ENCODE measurements around the gene LBHD2.

Gene LBHD2

DNA sequence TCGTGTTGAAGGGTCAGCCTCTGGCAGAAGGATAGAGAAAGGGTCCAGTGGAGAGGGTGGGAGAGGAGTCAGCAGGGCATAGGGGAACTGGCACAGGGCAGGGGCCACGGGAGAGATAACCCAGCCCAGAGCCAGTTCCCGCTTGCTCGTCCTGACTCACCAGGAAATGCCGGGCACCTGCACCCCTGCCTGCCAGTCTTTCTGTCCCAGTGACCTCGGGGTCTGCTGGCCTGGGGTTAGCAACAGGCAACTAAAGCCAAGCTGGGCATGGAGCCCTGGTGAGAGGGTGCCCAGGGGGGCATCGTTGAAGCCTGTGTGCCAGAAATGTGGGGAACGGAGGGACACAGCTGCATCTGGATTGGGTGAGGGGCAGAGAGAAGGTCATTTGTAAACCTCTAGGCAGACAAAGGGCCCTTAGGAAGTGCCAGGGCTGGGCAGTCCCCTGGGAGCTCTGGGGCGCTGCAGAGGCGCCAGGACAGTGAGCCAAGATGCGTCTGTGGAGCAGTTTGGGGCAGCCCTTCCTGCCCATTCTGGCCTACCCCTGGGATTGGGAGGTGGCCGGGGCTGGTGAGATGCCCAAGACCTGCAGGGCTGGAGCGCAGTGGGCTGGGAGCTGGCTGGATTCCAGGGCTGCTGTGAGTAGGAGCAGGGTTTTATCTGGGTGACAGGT, 44.8 kb downstream of the LBHD2 start:
- TF ChIP-seq, protein P1, sequence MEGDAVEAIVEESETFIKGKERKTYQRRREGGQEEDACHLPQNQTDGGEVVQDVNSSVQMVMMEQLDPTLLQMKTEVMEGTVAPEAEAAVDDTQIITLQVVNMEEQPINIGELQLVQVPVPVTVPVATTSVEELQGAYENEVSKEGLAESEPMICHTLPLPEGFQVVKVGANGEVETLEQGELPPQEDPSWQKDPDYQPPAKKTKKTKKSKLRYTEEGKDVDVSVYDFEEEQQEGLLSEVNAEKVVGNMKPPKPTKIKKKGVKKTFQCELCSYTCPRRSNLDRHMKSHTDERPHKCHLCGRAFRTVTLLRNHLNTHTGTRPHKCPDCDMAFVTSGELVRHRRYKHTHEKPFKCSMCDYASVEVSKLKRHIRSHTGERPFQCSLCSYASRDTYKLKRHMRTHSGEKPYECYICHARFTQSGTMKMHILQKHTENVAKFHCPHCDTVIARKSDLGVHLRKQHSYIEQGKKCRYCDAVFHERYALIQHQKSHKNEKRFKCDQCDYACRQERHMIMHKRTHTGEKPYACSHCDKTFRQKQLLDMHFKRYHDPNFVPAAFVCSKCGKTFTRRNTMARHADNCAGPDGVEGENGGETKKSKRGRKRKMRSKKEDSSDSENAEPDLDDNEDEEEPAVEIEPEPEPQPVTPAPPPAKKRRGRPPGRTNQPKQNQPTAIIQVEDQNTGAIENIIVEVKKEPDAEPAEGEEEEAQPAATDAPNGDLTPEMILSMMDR (IDR thresholded peaks at IDR 0.05; ENCODE audit: control extremely low read depth, extremely low read depth, low read depth, missing control alignments), result no peak
- DNase-seq (ENCODE audit: extremely low spot score), result no peak
- ChIA-PET CTCF (interaction anchor here (1.0 to 5.3 kb wide), 3 partner anchors 13 to 163 kb away, joined by 5 to 34 read pairs (median 22); no protein-coding TSS in a partner anchor), POLR2A (interaction anchor here (0.5 to 0.7 kb wide), 2 partner anchors 201 to 695 kb away, joined by 4 to 9 read pairs; no protein-coding TSS in a partner anchor)

DNA sequence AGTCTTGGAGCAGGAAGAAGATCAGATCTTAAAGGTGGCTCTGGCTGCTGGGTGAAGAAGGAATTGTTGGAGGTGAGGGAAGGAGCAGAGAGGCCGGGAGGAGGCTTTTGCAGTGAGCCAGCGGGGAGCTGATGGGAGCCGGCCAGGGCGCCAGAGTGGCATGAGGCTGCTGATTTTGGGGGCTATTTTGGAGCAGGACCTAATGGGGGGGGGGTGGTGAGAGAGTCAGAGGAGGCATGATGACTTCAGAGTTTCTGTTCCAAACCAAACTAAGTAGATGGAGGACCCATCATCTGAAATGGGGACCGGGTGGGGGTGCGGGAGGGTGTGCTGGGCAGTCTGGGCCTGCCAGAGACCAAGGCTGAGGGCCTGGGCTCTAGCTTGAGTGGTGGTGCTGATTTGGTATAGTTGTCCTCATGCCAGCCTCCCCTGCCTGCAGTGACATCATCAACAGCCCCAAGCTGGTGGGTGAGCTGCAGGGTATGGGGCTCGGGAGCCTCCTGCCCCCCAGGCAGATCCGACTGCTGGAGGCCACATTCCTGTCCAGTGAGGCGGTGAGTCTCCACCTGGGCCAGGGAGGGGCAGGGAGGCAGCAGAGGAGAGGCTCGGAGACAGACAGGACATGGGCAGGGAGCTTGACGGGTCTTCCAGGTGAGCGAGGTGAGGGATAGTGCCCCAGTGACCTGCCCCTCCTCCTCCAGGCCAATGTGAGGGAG, 45.4 kb downstream of the LBHD2 start:
- TF ChIP-seq, protein P1 (IDR thresholded peaks at IDR 0.05; ENCODE audit: control extremely low read depth, extremely low read depth, low read depth, missing control alignments), result no peak
- ChIA-PET CTCF (interaction anchor here (1.0 to 5.3 kb wide), 3 partner anchors 12 to 163 kb away, joined by 5 to 34 read pairs (median 22); no protein-coding TSS in a partner anchor), POLR2A (interaction anchor here (0.7 kb wide), 1 partner anchor 200 kb away, joined by 9 read pairs; no protein-coding TSS in a partner anchor)
- DNase-seq (ENCODE audit: extremely low spot score), result no peak

DNA sequence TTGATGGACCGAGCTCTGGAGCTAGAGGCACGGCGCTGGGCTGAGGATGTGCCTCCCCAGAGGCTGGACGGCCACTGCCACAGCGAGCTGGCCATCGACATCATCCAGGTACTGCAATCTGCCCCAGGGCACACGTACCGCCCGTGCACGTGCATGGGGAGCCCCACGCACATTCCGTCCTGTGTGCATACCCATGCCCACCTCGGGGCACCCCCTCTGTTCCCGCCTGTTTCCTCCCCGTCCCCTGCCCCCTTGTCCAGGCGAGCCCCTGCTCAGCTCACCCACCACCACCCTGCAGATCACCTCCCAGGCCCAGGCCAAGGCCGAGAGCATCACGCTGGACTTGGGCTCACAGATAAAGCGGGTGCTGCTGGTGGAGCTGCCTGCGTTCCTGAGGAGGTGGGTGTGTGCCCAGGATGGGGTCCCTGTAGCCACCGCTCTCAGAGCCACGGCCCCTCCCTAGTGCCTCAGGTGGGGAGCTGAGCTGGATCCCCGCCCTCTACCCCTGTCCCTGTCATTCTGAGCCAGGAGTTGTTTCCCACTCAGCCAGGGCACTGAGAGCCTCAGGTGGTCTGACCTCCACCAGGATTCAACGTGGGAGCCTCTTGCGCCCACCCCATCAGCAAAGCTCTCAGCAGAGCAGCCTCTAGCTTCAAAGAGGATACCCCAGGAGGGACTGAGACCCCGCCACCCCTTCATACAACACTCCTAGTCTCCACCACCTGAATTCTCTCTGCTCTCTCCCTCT, 46.2 kb downstream of the LBHD2 start:
- ChIA-PET CTCF (interaction anchor here (3.9 to 5.3 kb wide), 2 partner anchors 12 to 25 kb away, joined by 22 to 34 read pairs; no protein-coding TSS in a partner anchor), POLR2A (no interaction called here)
- TF ChIP-seq, protein P1 (IDR thresholded peaks at IDR 0.05; ENCODE audit: control extremely low read depth, extremely low read depth, low read depth, missing control alignments), result no peak
- DNase-seq (ENCODE audit: extremely low spot score), result no peak

DNA sequence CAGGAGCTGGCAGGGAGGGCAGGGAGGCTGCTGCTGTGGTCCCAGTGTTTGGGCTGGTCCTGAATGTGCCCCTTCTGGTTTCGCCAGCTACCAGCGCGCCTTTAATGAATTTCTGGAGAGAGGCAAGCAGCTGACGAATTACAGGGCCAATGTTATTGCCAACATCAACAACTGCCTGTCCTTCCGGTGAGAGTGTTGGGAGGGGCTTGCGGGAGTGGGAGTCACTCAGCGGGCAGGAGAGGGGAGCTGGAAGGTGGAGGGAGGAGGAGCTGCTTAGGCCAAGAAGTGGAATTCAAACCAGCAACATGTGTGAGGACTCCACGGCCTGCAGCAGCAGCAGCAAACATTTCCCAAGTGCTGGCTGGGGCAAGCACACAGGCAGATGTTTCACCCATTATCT, 47.0 kb downstream of the LBHD2 start:
- CTCF ChIA-PET, result interaction anchor here (3.9 to 5.3 kb wide), 2 partner anchors 11 to 25 kb away, joined by 22 to 34 read pairs; no protein-coding TSS in a partner anchor
- TF ChIP-seq, protein P1 (IDR thresholded peaks at IDR 0.05; ENCODE audit: control extremely low read depth, extremely low read depth, low read depth, missing control alignments), result no peak
- no peak for DNase-seq (ENCODE audit: extremely low spot score)
- POLR2A ChIA-PET, result no interaction called here

DNA sequence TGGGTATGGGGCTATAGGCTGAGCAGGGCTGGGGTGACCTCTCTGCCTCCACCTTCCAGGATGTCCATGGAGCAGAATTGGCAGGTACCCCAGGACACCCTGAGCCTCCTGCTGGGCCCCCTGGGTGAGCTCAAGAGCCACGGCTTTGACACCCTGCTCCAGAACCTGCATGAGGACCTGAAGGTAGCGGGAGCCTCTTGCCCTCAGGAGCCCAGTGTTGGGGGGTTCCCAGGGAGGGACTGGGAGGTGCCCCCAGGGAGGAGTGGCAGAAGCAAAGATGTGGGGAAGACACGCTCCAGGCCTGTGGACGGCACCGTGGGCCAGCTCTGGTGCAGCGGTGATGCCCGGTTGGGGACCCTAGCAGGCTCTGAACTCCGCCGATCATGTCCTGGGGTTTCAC, 47.6 kb downstream of the LBHD2 start:
- TF ChIP-seq, protein P1 (IDR thresholded peaks at IDR 0.05; ENCODE audit: control extremely low read depth, extremely low read depth, low read depth, missing control alignments), result no peak
- DNase-seq (ENCODE audit: extremely low spot score), result no peak
- POLR2A ChIA-PET, result no interaction called here
- CTCF ChIA-PET, result interaction anchor here (5.3 kb wide), 1 partner anchor 26 kb away, joined by 34 read pairs; no protein-coding TSS in a partner anchor

Data from GM10248 (cell line).